Neural cell (in vitro differentiated cells): ENCODE data around the gene LETM1. TPM values are rescaled to one million over a fixed set of nuclear protein-coding genes. Genes with fewer than 3 reads are reported as not detected.

ENCODE experiments used
- H2AFZ ChIP-seq: fragments of 200-600, 300-800 bp; sonication (generic), shearing (Covaris generic); 2 replicates; pipeline ENCODE4 v1.6.0; 2014; ENCODE audit warnings: low read depth, mild to moderate bottlenecking, antibody characterized with exemption, low read length, moderate library complexity
- H3F3A ChIP-seq: fragments of 200-600 bp; shearing (Covaris generic); 2 replicates; pipeline ENCODE4 v1.6.1; 2016; ENCODE audit warnings: mild to moderate bottlenecking, moderate library complexity, mixed read lengths, antibody characterized with exemption, low read length; ENCODE audit not compliant: insufficient read depth, poor library complexity, severe bottlenecking
- H3K27ac ChIP-seq: fragments of 200-600, 300-800 bp; sonication (generic), shearing (Covaris generic); 2 replicates; pipeline ENCODE4 v1.5.1; 2014; ENCODE audit warnings: mild to moderate bottlenecking, low read length, moderate library complexity
- H3K27me3 ChIP-seq: fragments of 300-800, 200-600 bp; sonication (generic), shearing (Covaris generic); 2 replicates; pipeline ENCODE4 v1.6.0; 2014; ENCODE audit warnings: mild to moderate bottlenecking, low read depth, low read length, moderate library complexity; ENCODE audit not compliant: insufficient read depth
- H3K36me3 ChIP-seq: fragments of 300-800, 200-600 bp; sonication (generic), shearing (Covaris generic); 2 replicates; pipeline ENCODE4 v1.5.1; 2014; ENCODE audit warnings: mild to moderate bottlenecking, antibody characterized with exemption, low read length, moderate library complexity; ENCODE audit not compliant: insufficient read depth
- H3K4me2 ChIP-seq: fragments of 300-800, 200-600 bp; sonication (generic), shearing (Covaris generic); 2 replicates; pipeline ENCODE4 v1.6.0; 2014; ENCODE audit warnings: mild to moderate bottlenecking, low read length
- H3K4me3 ChIP-seq: fragments of 300-800, 200-600 bp; sonication (generic), shearing (Covaris generic); 2 replicates; pipeline ENCODE4 v1.5.1; 2014; ENCODE audit warnings: mild to moderate bottlenecking, low read length, moderate library complexity
- H3K79me2 ChIP-seq: fragments of 200-600 bp; shearing (Covaris generic); replicated peaks from 2 replicates; pipeline ENCODE4 v1.6.0; 2014; ENCODE audit warnings: mild to moderate bottlenecking, low read length, moderate library complexity; ENCODE audit not compliant: insufficient read depth
- H3K9ac ChIP-seq: fragments of 300-800, 200-600 bp; sonication (generic), shearing (Covaris generic); 2 replicates; pipeline ENCODE4 v1.6.1; 2016; ENCODE audit warnings: mild to moderate bottlenecking, low read length, mixed read lengths
- H3K9me2 ChIP-seq: fragments of 200-600 bp; shearing (Covaris generic); 2 replicates; pipeline ENCODE4 v1.6.1; 2016; ENCODE audit warnings: mild to moderate bottlenecking, low read length, mixed read lengths; ENCODE audit not compliant: insufficient read depth
- H3K9me3 ChIP-seq: fragments of 200-600, 300-800 bp; sonication (generic), shearing (Covaris generic); 2 replicates; pipeline ENCODE4 v1.6.1; 2016; ENCODE audit warnings: mild to moderate bottlenecking, mixed run types, low read length, moderate library complexity, mixed read lengths
- H4K20me1 ChIP-seq: fragments of 200-600 bp; shearing (Covaris generic); 2 replicates; pipeline ENCODE4 v1.6.1; 2016; ENCODE audit warnings: mild to moderate bottlenecking, mixed run types; ENCODE audit not compliant: insufficient read depth
- CTCF ChIP-seq: fragments of 450-650 bp; IDR thresholded peaks from 2 replicates; pipeline ENCODE4 v1.5.1; 2014; ENCODE audit warnings: antibody characterized with exemption, mild to moderate bottlenecking, moderate library complexity; ENCODE audit not compliant: poor library complexity, severe bottlenecking
- EP300 ChIP-seq: fragments of 450-650 bp; conservative IDR thresholded peaks from 2 replicates; pipeline ENCODE4 v1.6.1; 2014; ENCODE audit warnings: antibody characterized with exemption, mild to moderate bottlenecking, moderate library complexity; ENCODE audit not compliant: poor library complexity, severe bottlenecking
- EZH2 ChIP-seq: fragments of 200-600, 300-800 bp; shearing (Covaris generic), sonication (generic); IDR thresholded peaks from 2 replicates; pipeline ENCODE4 v1.6.1; 2014; ENCODE audit warnings: antibody characterized with exemption, low read length, borderline replicate concordance, mild to moderate bottlenecking; ENCODE audit not compliant: insufficient read depth, poor library complexity, severe bottlenecking
- MXI1 ChIP-seq: fragments of 450-650 bp; conservative IDR thresholded peaks from 2 replicates; pipeline ENCODE4 v1.6.1; 2014; ENCODE audit warnings: antibody characterized with exemption, mild to moderate bottlenecking; ENCODE audit not compliant: poor library complexity, severe bottlenecking
- POLR2AphosphoS5 ChIP-seq: IDR thresholded peaks from 2 replicates; pipeline ENCODE4 v1.6.1; 2012
- RAD21 ChIP-seq: fragments of 450-650 bp; conservative IDR thresholded peaks from 2 replicates; pipeline ENCODE4 v1.6.1; 2014; ENCODE audit warnings: antibody characterized with exemption, mild to moderate bottlenecking, moderate library complexity
- SMC3 ChIP-seq: fragments of 450-650 bp; conservative IDR thresholded peaks from 2 replicates; pipeline ENCODE4 v1.6.1; 2014; ENCODE audit warnings: antibody characterized with exemption, mild to moderate bottlenecking, moderate library complexity; ENCODE audit not compliant: poor library complexity
- TAF1 ChIP-seq: IDR thresholded peaks from 2 replicates; pipeline ENCODE4 v1.6.1; 2012; ENCODE audit warnings: low read depth
- polyA plus RNA-seq: library from polyadenylated mRNA; depleted of rRNA; stranded (reverse); fragments of >200 nt; gene quantifications from 2 replicates; pipeline ENCODE4 v1.2.3, GENCODE V29; 2014
- TF ChIP-seq, protein P1 (sequence below): IDR thresholded peaks from 2 replicates; pipeline ENCODE4 v1.6.1; 2012; ENCODE audit warnings: borderline replicate concordance

The LETM1 gene
- polyA plus RNA-seq, 1 donor from 2014 or later, result 38.9 TPM

GRCh38 chr4:1808851-1809753 is 46.9 kb downstream of the LETM1 start:
- H3K9me2 ChIP-seq, result no peaks in the 10 kb centered on the region
- no peak overlapping the region for H2AFZ ChIP-seq
- no peak overlapping the region for H3K4me3 ChIP-seq
- no peaks in the 10 kb centered on the region for H4K20me1 ChIP-seq
- no peak overlapping the region for H3K9ac ChIP-seq
- H3F3A ChIP-seq, result no peaks in the 10 kb centered on the region
- TF ChIP-seq CTCF (no peak), RAD21 (no peak), TAF1 (no peak), EZH2 (no peak), SMC3 (no peak), POLR2AphosphoS5 (no peak)
- no peaks in the 10 kb centered on the region for H3K79me2 ChIP-seq
- no peaks in the 10 kb centered on the region for H3K27me3 ChIP-seq
- H3K36me3 ChIP-seq, result peaks cover 4% of the 10 kb centered on the region
- H3K4me2 ChIP-seq, result no peak overlapping the region
- H3K9me3 ChIP-seq, result no peaks in the 10 kb centered on the region
- no peak overlapping the region for H3K27ac ChIP-seq

- Histone ChIP-seq H3K9me2 (no peaks in the 10 kb centered on the region), H3F3A (no peaks in the 10 kb centered on the region), H4K20me1 (no peaks in the 10 kb centered on the region), H3K27ac (no peak overlapping the region), H3K4me2 (no peak overlapping the region), H3K9me3 (no peaks in the 10 kb centered on the region), H3K36me3 (no peaks in the 10 kb centered on the region), H3K27me3 (no peaks in the 10 kb centered on the region), H3K79me2 (no peaks in the 10 kb centered on the region), H3K9ac (no peak overlapping the region), H2AFZ (no peak overlapping the region), H3K4me3 (no peak overlapping the region)
- TF ChIP-seq RAD21 (no peak), MXI1 (no peak), EP300 (no peak), SMC3 (no peak), CTCF (no peak), EZH2 (no peak), POLR2AphosphoS5 (no peak), TAF1 (no peak)
- TF ChIP-seq, protein P1, sequence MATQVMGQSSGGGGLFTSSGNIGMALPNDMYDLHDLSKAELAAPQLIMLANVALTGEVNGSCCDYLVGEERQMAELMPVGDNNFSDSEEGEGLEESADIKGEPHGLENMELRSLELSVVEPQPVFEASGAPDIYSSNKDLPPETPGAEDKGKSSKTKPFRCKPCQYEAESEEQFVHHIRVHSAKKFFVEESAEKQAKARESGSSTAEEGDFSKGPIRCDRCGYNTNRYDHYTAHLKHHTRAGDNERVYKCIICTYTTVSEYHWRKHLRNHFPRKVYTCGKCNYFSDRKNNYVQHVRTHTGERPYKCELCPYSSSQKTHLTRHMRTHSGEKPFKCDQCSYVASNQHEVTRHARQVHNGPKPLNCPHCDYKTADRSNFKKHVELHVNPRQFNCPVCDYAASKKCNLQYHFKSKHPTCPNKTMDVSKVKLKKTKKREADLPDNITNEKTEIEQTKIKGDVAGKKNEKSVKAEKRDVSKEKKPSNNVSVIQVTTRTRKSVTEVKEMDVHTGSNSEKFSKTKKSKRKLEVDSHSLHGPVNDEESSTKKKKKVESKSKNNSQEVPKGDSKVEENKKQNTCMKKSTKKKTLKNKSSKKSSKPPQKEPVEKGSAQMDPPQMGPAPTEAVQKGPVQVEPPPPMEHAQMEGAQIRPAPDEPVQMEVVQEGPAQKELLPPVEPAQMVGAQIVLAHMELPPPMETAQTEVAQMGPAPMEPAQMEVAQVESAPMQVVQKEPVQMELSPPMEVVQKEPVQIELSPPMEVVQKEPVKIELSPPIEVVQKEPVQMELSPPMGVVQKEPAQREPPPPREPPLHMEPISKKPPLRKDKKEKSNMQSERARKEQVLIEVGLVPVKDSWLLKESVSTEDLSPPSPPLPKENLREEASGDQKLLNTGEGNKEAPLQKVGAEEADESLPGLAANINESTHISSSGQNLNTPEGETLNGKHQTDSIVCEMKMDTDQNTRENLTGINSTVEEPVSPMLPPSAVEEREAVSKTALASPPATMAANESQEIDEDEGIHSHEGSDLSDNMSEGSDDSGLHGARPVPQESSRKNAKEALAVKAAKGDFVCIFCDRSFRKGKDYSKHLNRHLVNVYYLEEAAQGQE, result no peak
These were observed 47.6 kb downstream of the LETM1 start for GRCh38 chr4:1808396-1808795.
